GM12892 (cell line): ENCODE results near the gene RNASEL.
"Not testable (repeated sequence)": the region's sequence is repeated elsewhere in the genome, so short reads cannot be mapped to it uniquely, and the experiment has no call there.

Experiments
- POLR2A ChIP-seq: IDR thresholded peaks from 2 replicates; pipeline ENCODE4 v1.6.1; 2011; ENCODE audit warnings: low read depth, low read length, control low read depth
- POLR2AphosphoS5 ChIP-seq: IDR thresholded peaks from 2 replicates; pipeline ENCODE4 v1.6.1; 2011; ENCODE audit warnings: low read depth, low read length, control low read depth

GRCh38 chr1:182632441-182632857 lies 43.4 kb upstream of the RNASEL start:
- not testable (repeated sequence) for TF ChIP-seq POLR2A, POLR2AphosphoS5
